K562 (cell line): ENCODE results near the gene ANP32B. TPM values are rescaled to one million over a fixed set of nuclear protein-coding genes. Genes with fewer than 3 reads are reported as not detected.
A peak's percentile ranks its signal among the peaks of the same experiment; 100 is the strongest.

ENCODE experiments used
- CBX3 ChIP-seq, 2 experiments: IDR thresholded peaks; 1 replicate in 1 of 2; 2 replicates in 1 of 2; pipeline ENCODE4 v1.6.1; 2012; ENCODE audit warnings: inconsistent platforms in 2 of 2, low read length in 2 of 2, borderline replicate concordance in 1 of 2, control low read depth in 1 of 2
- CEBPB ChIP-seq: fragments of 450-650 bp; IDR thresholded peaks from 2 replicates; pipeline ENCODE4 v1.6.1; 2016; ENCODE audit warnings: missing genetic modification characterization, missing compliant biosample characterization
- FOXJ3 ChIP-seq: sonication (generic); formaldehyde crosslinking; IDR thresholded peaks from 2 replicates; pipeline ENCODE4 v1.4.0; 2020; ENCODE audit warnings: mild to moderate bottlenecking, missing genetic modification reagents
- HMG20B ChIP-seq: fragments of 250-450 bp; sonication (Bioruptor Pico); IDR thresholded peaks from 2 replicates; pipeline ENCODE4 v1.5.0; 2021; ENCODE audit warnings: mild to moderate bottlenecking
- HNRNPL ChIP-seq: fragments of 200-400 bp; formaldehyde crosslinking; IDR thresholded peaks from 2 replicates; pipeline ENCODE4 v1.6.1; 2017; ENCODE audit warnings: low read depth, mild to moderate bottlenecking, low read length
- HSF4 ChIP-seq: fragments of 250-450 bp; sonication (Bioruptor Pico); IDR thresholded peaks from 2 replicates; pipeline ENCODE4 v2.1.2; 2022; ENCODE audit warnings: mild to moderate bottlenecking, moderate library complexity, borderline replicate concordance
- JUN ChIP-seq, 2 experiments: sonication (generic) in 1 of 2; formaldehyde crosslinking in 1 of 2; IDR thresholded peaks; 2 replicates each; pipeline versions ENCODE4 v1.6.1 to v1.8.0; 2012 to 2022; ENCODE audit warnings: borderline replicate concordance in 2 of 2, mild to moderate bottlenecking in 2 of 2, improper control_type of control experiment in 1 of 2, low read depth in 1 of 2, low read length in 1 of 2, missing genetic modification reagents in 1 of 2
- MECOM ChIP-seq: fragments of 250-450 bp; sonication (Bioruptor Pico); IDR thresholded peaks from 2 replicates; pipeline ENCODE4 v1.8.0; 2022; ENCODE audit warnings: inconsistent platforms
- MED1 ChIP-seq: sonication (generic); formaldehyde crosslinking; IDR thresholded peaks from 2 replicates; pipeline ENCODE4 v1.8.1; 2023; ENCODE audit warnings: missing genetic modification reagents, borderline replicate concordance
- NBN ChIP-seq: fragments of 450-650 bp; IDR thresholded peaks from 2 replicates; pipeline ENCODE4 v1.6.1; 2016; ENCODE audit warnings: low read depth, mild to moderate bottlenecking
- NRF1 ChIP-seq, 2 experiments: fragments of 450-650 bp; IDR thresholded peaks in 1 of 2; conservative IDR thresholded peaks in 1 of 2; 2 replicates each; pipeline ENCODE4 v1.6.1; 2014; ENCODE audit warnings: mild to moderate bottlenecking in 2 of 2
- PHF20 ChIP-seq: fragments of 450-650 bp; IDR thresholded peaks from 2 replicates; pipeline ENCODE4 v1.6.1; 2018; ENCODE audit not compliant: partially characterized antibody
- POLR2G ChIP-seq: fragments of 200-400 bp; formaldehyde crosslinking; IDR thresholded peaks from 2 replicates; pipeline ENCODE4 v1.6.1; 2017; ENCODE audit warnings: low read depth, mild to moderate bottlenecking, antibody characterized with exemption, low read length, moderate library complexity
- RBM14 ChIP-seq: fragments of 200-400 bp; formaldehyde crosslinking; IDR thresholded peaks from 2 replicates; pipeline ENCODE4 v1.6.1; 2018; ENCODE audit warnings: low read depth, mild to moderate bottlenecking, low read length, moderate library complexity, borderline replicate concordance; ENCODE audit not compliant: insufficient read depth
- SRF ChIP-seq, 2 experiments: fragments of 250-450, 450-650 bp in 1 of 2; sonication (Bioruptor Pico) in 1 of 2; sonication (generic) in 1 of 2; formaldehyde crosslinking; IDR thresholded peaks; 2 replicates each; pipeline versions ENCODE4 v1.5.0 to v1.5.1; 2020 to 2022; ENCODE audit warnings: mild to moderate bottlenecking in 1 of 2, missing genetic modification reagents in 1 of 2
- TCF7L2 ChIP-seq: fragments of 150-350 bp; IDR thresholded peaks from 2 replicates; pipeline ENCODE4 v1.6.1; 2016; ENCODE audit warnings: low read depth, mild to moderate bottlenecking, low read length, moderate library complexity
- TRIM28 ChIP-seq: fragments of 450-650 bp; IDR thresholded peaks from 2 replicates; pipeline ENCODE4 v1.6.1; 2017
- TSHZ1 ChIP-seq: fragments of 250-450 bp; sonication (Bioruptor Pico); IDR thresholded peaks from 2 replicates; pipeline ENCODE4 v1.4.0; 2020; ENCODE audit warnings: mild to moderate bottlenecking, moderate library complexity
- USF1 ChIP-seq: sonication (generic); formaldehyde crosslinking; IDR thresholded peaks from 2 replicates; pipeline ENCODE4 v1.9.0; 2022; ENCODE audit warnings: mild to moderate bottlenecking, missing genetic modification reagents
- ZNF133 ChIP-seq: fragments of 250-450 bp; sonication (Bioruptor Pico); IDR thresholded peaks from 2 replicates; pipeline ENCODE4 v1.4.0; 2020; ENCODE audit warnings: mild to moderate bottlenecking
- ZNF561 ChIP-seq: fragments of 450-650 bp; formaldehyde crosslinking; conservative IDR thresholded peaks from 2 replicates; pipeline ENCODE4 v1.4.0; 2020; ENCODE audit warnings: mild to moderate bottlenecking, moderate library complexity
- ZNF695 ChIP-seq: fragments of 450-650 bp; formaldehyde crosslinking; IDR thresholded peaks from 2 replicates; pipeline ENCODE4 v1.4.0; 2020; ENCODE audit warnings: mild to moderate bottlenecking, moderate library complexity
- polyA plus RNA-seq, 8 experiments: library from polyadenylated mRNA; depleted of rRNA in 4 of 8; stranded (reverse) in 5 of 8; unstranded in 3 of 8; fragments of >200 nt; fragmentation: Nextera tagmentation in 2 of 8; fragmentation: Illumina TruSeq in 1 of 8; extraction: Ambion mirVana in 2 of 8; extraction: Trizol in 1 of 8; gene quantifications; 2 replicates each; pipeline versions ENCODE4 v1.2.1 to v1.2.3, GENCODE V29; 2011 to 2014; ENCODE audit warnings: inconsistent platforms in 1 of 8, missing spikeins in 1 of 8
- total RNA-seq, 7 experiments: library from RNA; depleted of rRNA in 6 of 7; stranded (reverse); fragments of >200 nt in 6 of 7; fragmentation: Illumina TruSeq in 2 of 7; extraction: Trizol in 2 of 7; gene quantifications; 2 replicates each; pipeline versions ENCODE4 v1.2.1 to v1.2.3, GENCODE V29; 2011 to 2021; ENCODE audit warnings: low replicate concordance in 1 of 7
- TF ChIP-seq, protein P1 (sequence below): fragments of 250-450 bp; sonication (Bioruptor Pico); IDR thresholded peaks from 2 replicates; pipeline ENCODE4 v1.5.0; 2020; ENCODE audit warnings: mild to moderate bottlenecking, borderline replicate concordance

ANP32B gene
- total and polyA plus RNA-seq, 9 of the 15 experiments (the other 6 are each of a cell fraction or from before 2014, with no cell fraction given), result 68.9 to 815 (median 141) TPM

DNA sequence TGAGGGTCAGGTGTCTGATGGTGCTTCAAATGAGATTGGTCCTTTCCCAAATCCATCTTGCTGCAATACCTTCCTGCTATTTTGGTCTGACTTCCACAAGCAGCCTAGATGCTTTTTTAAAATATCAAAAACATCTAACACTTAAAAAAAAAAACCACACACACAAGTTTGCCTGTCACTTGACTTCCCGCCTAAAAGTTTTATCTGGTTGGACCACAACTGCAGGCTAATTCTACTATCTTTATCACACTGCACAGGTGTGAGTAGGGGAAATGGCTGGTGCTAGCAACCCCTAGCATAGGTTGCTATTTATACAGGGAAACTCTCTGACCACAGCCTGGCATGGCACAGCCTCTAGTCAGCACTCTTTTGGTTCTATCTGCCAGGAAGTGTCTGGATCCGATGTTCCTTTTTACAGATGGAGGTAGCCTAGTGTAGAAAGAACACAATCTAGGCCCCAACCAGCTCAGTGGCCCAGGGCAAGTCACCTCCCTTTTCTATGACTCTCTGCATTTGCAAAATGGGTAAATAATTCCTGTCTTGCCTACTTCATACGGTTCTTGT lies 45.0 kb upstream of the ANP32B start, which contains the start of gene HEMGN (continued):
- no peak for TF ChIP-seq HMG20B (CRISPR knock-in tag)
- TF ChIP-seq SRF (CRISPR knock-in tag; IDR thresholded peaks at IDR 0.05), result no peak
- no peak for TF ChIP-seq HNRNPL
- peak; percentile 89 for TF ChIP-seq NBN
- TF ChIP-seq TRIM28, result 0 out of 2 replicates have a peak, but pooled peaks have one; percentile 36
- TF ChIP-seq TSHZ1 (CRISPR knock-in tag), result no peak
- no peak for TF ChIP-seq PHF20
- no peak for TF ChIP-seq HSF4 (CRISPR knock-in tag)
- TF ChIP-seq USF1, result no peak
- no peak for TF ChIP-seq POLR2G
- TF ChIP-seq MED1, result no peak
- 0 out of 2 replicates have a peak, but pooled peaks have one; percentile 8 for TF ChIP-seq CEBPB (tag)
- TF ChIP-seq JUN (IDR thresholded peaks at IDR 0.05; ENCODE audit: borderline replicate concordance, low read depth, low read length), result peak; percentile 17; the same call in 1 of the 2 replicates
- no peak for TF ChIP-seq JUN (CRISPR knock-in tag; IDR thresholded peaks at IDR 0.05; ENCODE audit: borderline replicate concordance)
- no peak for TF ChIP-seq RBM14
- no peak for TF ChIP-seq ZNF561 (CRISPR knock-in tag)
- no peak for TF ChIP-seq NRF1 (conservative IDR thresholded peaks at IDR 0.05 in 1 of 2, IDR thresholded peaks at IDR 0.05 in 1 of 2)
- no peak; the same call in 1 of the 2 replicates for TF ChIP-seq MECOM
- TF ChIP-seq FOXJ3, result peak; percentile 85
- no peak for TF ChIP-seq ZNF695 (CRISPR knock-in tag)
- TF ChIP-seq ZNF133, result no peak
- no peak for TF ChIP-seq TCF7L2
- TF ChIP-seq CBX3 (IDR thresholded peaks at IDR 0.05; ENCODE audit: borderline replicate concordance in 1 of 2, low read length in 2 of 2), result peak in 1 of 2 experiments; percentile 87; a peak in 2 of 3 replicates
- TF ChIP-seq, protein P1, sequence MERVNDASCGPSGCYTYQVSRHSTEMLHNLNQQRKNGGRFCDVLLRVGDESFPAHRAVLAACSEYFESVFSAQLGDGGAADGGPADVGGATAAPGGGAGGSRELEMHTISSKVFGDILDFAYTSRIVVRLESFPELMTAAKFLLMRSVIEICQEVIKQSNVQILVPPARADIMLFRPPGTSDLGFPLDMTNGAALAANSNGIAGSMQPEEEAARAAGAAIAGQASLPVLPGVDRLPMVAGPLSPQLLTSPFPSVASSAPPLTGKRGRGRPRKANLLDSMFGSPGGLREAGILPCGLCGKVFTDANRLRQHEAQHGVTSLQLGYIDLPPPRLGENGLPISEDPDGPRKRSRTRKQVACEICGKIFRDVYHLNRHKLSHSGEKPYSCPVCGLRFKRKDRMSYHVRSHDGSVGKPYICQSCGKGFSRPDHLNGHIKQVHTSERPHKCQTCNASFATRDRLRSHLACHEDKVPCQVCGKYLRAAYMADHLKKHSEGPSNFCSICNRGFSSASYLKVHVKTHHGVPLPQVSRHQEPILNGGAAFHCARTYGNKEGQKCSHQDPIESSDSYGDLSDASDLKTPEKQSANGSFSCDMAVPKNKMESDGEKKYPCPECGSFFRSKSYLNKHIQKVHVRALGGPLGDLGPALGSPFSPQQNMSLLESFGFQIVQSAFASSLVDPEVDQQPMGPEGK (CRISPR knock-in tag), result no peak
